AG04449 (cell line): ENCODE data around the gene ARSI.

Experiments used
- CTCF ChIA-PET: fragments of 350-600 bp; formaldehyde crosslinking; extraction: SDS; loops from one replicate; lab custom pipeline; 2021; ENCODE audit warnings: antibody characterized with exemption; lab: Yijun Ruan, JAX
- POLR2A ChIA-PET: fragments of 400-600, 350-600 bp; formaldehyde crosslinking; extraction: SDS; loops from one replicate; lab custom pipeline; 2020; ENCODE audit warnings: antibody characterized with exemption, inconsistent platforms; lab: Yijun Ruan, JAX
- DNase-seq: peaks from one replicate; pipeline ENCODE4 v3.0.0-alpha.2; 2010; ENCODE audit warnings: low read depth, low spot score
- H3K4me3 ChIP-seq: 2 replicates; pipeline ENCODE4 v1.5.1; 2011; ENCODE audit warnings: low read depth, mild to moderate bottlenecking, control low read depth, low read length
- TF ChIP-seq, protein P1 (sequence below): IDR thresholded peaks from one replicate; pipeline ENCODE4 v1.5.1; 2011; ENCODE audit warnings: mild to moderate bottlenecking, moderate library complexity, low read length, control low read depth, inconsistent platforms; ENCODE audit not compliant: insufficient read depth; ENCODE audit errors: missing control alignments

Gene ARSI

DNA sequence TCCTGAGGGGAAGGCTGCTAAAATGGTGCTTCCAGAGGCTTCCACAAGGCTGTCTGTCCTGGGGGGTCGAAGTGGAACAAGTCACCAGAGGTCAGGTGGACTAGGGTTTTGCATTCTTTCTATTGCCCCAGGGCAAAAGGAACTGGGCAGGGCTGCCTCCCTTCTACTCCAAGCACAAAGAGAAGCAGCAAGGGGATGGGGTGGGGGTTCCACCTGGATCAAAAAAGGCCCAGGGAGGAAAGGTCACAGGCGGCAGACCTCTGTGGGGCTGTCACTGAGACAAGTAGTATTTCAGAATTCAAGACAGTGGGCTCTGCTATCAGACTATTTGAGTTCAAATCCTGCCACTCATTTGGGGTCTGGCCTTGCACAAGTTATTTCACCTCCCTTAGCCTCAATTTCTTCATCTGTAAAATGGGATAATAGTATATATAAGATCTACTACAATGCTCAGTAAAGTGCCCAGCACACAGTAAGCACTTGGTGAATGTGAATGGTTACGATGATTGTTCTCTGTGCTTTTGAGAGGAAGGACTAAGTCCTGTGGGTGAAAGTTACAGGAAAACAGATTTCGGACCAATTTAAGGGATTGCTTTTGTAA is 1.9 kb upstream of the ARSI start:
- CTCF ChIA-PET = interaction anchor here (1.3 to 2.8 kb wide), 2 partner anchors 31 to 45 kb away, joined by 3 to 6 read pairs; no protein-coding TSS in a partner anchor
- DNase-seq = no peak
- POLR2A ChIA-PET = no interaction called here
- no peak overlapping the region for H3K4me3 ChIP-seq
- TF ChIP-seq, protein P1, sequence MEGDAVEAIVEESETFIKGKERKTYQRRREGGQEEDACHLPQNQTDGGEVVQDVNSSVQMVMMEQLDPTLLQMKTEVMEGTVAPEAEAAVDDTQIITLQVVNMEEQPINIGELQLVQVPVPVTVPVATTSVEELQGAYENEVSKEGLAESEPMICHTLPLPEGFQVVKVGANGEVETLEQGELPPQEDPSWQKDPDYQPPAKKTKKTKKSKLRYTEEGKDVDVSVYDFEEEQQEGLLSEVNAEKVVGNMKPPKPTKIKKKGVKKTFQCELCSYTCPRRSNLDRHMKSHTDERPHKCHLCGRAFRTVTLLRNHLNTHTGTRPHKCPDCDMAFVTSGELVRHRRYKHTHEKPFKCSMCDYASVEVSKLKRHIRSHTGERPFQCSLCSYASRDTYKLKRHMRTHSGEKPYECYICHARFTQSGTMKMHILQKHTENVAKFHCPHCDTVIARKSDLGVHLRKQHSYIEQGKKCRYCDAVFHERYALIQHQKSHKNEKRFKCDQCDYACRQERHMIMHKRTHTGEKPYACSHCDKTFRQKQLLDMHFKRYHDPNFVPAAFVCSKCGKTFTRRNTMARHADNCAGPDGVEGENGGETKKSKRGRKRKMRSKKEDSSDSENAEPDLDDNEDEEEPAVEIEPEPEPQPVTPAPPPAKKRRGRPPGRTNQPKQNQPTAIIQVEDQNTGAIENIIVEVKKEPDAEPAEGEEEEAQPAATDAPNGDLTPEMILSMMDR = no peak

- DNase-seq = no peak
- CTCF ChIA-PET = interaction anchor here (1.2 to 2.8 kb wide), 6 partner anchors 8 to 46 kb away, joined by 3 to 6 read pairs (median 4); no protein-coding TSS in a partner anchor
- TF ChIP-seq, protein P1 = no peak
- POLR2A ChIA-PET = interaction anchor here (1.0 kb wide), 1 partner anchor 25 kb away, joined by 3 read pairs; no protein-coding TSS in a partner anchor
- H3K4me3 ChIP-seq = no peak overlapping the region
Observed at GRCh38 chr5:150303660-150304386, 1.1 kb upstream of the ARSI start.

GRCh38 chr5:150303070-150303615 is 438 bp upstream of the ARSI start:
- DNase-seq = no peak
- ChIA-PET CTCF (interaction anchor here (1.2 to 2.3 kb wide), 7 partner anchors 9 to 48 kb away, joined by 3 to 8 read pairs (median 6); no protein-coding TSS in a partner anchor), POLR2A (interaction anchor here (0.6 to 1.0 kb wide), 3 partner anchors 9 to 148 kb away, joined by 3 read pairs; partner anchors contain the start of gene PDGFRB)
- TF ChIP-seq, protein P1 = no peak
- H3K4me3 ChIP-seq = no peak overlapping the region; the same call in 1 of the 2 replicates

DNA sequence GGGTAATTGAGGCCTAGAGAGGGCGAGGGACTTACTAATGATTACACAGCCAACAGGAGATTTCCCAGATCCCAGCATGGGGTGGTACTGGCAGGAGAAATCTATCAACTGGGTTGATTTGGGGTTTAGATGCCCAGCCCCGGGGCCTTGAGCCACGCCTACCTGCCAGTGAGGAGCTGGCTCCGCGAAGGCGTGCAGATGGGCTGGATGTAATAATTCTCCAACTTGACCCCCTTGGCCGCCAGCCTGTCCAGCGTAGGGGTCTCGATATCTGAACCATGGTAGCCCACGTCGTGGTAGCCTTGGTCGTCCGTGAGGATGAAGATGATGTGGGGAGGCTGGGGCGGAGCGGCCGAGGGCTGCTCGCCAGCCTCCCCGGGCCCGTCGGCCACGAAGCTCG is 804 bp downstream of the ARSI start:
- TF ChIP-seq, protein P1 = no peak
- CTCF ChIA-PET = interaction anchor here (1.7 to 2.3 kb wide), 5 partner anchors 8 to 21 kb away, joined by 5 to 8 read pairs (median 6); no protein-coding TSS in a partner anchor
- DNase-seq = no peak
- POLR2A ChIA-PET = interaction anchor here (0.5 to 0.9 kb wide), 2 partner anchors 10 to 77 kb away, joined by 3 read pairs; no protein-coding TSS in a partner anchor
- H3K4me3 ChIP-seq = peak overlapping the region; percentile 58

DNA sequence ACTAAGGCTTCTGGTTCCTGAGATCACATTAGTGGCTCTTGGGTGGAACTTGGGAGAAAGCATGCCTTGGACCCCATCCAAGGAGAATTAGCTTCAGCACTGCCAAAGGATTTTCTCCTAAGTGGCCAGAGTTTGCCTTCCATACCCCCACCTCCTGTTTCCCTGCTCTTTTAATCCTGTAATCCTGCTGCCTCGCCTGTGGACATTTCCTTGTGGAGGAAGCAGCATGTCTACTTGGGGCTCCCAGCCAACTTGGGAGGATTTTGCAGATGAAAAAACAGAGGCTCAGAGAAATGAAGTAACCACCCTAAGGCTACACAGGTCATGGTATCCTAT is 1.6 kb downstream of the ARSI start:
- ChIA-PET POLR2A (no interaction called here), CTCF (interaction anchor here (1.2 to 2.1 kb wide), 3 partner anchors 14 to 83 kb away, joined by 3 to 5 read pairs (median 5); no protein-coding TSS in a partner anchor)
- DNase-seq = no peak
- TF ChIP-seq, protein P1 = no peak
- H3K4me3 ChIP-seq = peak overlapping the region; percentile 58
